Lower lobe of right lung (tissue), 2 donors: ENCODE results near the gene MRPS7. TPM values are rescaled to one million over a fixed set of nuclear protein-coding genes. Genes with fewer than 3 reads are reported as not detected.

Source experiments
- ATAC-seq, 2 donors: fragments of 200-7000 bp; cut with Tn5 transposase; one replicate each; pipeline ENCODE4 v1.9.1; 2020 to 2022; ENCODE audit warnings: mild to moderate bottlenecking in 2 of 2, moderate library complexity in 2 of 2
- DNase-seq: peaks from one replicate; pipeline ENCODE4 v3.0.0-alpha.2; 2020
- H3K27ac ChIP-seq: fragments of 200-600 bp; one replicate; pipeline ENCODE4 v1.8.0; 2022
- H3K27me3 ChIP-seq: fragments of 200-600 bp; one replicate; pipeline ENCODE4 v1.8.0; 2022; ENCODE audit warnings: low read depth
- H3K36me3 ChIP-seq: fragments of 200-600 bp; one replicate; pipeline ENCODE4 v1.8.0; 2022; ENCODE audit warnings: mild to moderate bottlenecking
- H3K4me1 ChIP-seq: fragments of 200-600 bp; one replicate; pipeline ENCODE4 v1.8.0; 2022
- H3K4me3 ChIP-seq: fragments of 200-600 bp; one replicate; pipeline ENCODE4 v1.8.0; 2022; ENCODE audit warnings: mild to moderate bottlenecking
- H3K9me3 ChIP-seq: fragments of 200-600 bp; one replicate; pipeline ENCODE4 v1.8.0; 2022
- CTCF ChIP-seq: fragments of 200-600 bp; IDR thresholded peaks from one replicate; pipeline ENCODE4 v1.8.0; 2022; ENCODE audit warnings: antibody characterized with exemption, mild to moderate bottlenecking
- intact Hi-C: fragments of 100-400 bp; cut with DNase I; formaldehyde crosslinking; loops from one replicate; pipeline ENCODE4 v1.11.0; 2022
- total RNA-seq: library from RNA; stranded (reverse); fragmentation: NEBNext Ultra II Directional; extraction: Animal tissue kit (Norgen Biotek cat#: 25700); gene quantifications from one replicate; pipeline ENCODE4 v1.2.1, GENCODE V29; 2021
- donor health status: DM: no; HTN: yes; CAD: no; lungs with severe emphysema.

The MRPS7 gene
- total RNA-seq, 1 donor from 2014 or later: 38.3 TPM

DNA sequence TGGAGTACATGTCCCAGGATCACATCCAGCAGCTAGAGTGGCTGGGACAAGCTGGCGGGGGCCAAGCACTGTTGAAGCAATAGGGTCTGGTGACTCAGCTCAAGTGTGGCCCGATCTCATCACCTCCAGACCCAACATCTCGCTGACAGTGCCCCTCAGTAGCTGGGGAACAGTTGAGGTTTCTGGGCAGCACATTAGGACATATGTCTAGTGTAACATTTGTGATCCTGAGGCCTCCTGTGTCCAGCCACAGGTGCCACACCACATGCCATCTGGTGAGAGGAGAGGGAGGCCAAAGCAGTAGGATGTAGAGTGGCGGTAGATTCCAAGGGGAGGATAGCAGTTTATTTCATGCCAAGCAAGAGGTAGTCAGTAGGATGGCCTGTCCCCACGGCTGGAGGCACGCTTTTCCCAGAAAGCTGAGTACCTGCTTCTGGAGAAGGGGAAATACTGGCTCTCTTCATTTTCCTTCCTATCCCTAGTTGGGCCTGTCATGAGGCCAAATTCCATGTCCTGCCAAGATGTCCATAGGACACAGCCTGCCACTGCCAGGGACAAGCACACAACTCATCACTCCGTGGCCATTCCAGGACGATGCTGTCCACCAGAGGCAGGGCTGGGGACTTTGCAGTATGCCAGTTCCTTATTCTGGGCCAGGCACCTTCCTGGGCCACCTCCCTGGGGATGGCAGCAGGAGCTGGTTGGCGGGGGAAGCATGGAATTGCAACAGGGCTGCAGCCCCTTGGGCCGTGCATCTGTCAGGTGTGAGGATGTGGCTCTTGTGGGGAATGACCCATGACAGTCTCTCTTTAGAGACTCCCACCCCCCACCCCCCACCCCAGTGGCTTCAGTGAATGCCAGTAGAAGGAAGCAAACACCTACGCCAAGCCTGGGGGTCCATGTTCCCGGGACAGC, 24.3 kb upstream of the MRPS7 start:
- no peak for TF ChIP-seq CTCF
- DNase-seq: no peak
- no peak for ATAC-seq

DNA sequence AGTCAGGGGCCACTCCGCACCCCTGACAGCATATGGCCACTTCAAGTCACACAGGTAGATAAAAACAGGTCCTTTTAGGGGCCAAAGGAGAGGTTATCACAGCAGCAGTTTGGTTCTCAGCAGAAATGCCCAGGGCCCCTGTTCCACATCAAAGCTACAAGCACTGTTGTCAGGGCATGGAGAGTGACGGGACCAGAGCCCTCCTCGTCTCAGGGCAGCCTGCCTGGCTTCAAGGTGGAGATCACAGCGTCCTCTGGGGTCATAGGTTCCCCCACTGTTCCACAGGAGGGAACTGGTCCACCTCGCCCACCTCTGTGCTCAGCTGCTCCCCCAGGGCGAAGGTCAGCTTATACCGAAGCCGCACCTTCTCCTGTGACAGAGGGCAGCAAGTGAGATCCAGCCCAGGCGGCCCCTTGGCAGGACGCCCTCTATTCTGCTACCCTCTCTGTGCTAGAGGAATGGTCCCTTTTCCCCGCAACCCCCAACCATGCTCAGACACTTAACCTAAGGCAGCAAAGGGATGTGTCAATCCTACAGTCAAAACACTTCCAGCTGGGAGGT, 23.6 kb upstream of the MRPS7 start:
- Histone ChIP-seq H3K9me3 (no peaks in the 10 kb centered on the region), H3K36me3 (peaks cover 100% of the 10 kb centered on the region), H3K27ac (peak overlapping the region; percentile 4), H3K4me3 (no peak overlapping the region), H3K27me3 (no peaks in the 10 kb centered on the region), H3K4me1 (no peaks in the 10 kb centered on the region)
- ATAC-seq (no peak), DNase-seq (no peak)
- TF ChIP-seq CTCF: no peak
- intact Hi-C loops: no loop called here

More for the DNA sequence above, 24.3 kb upstream of the MRPS7 start:
- intact Hi-C loops: no loop called here
- H3K9me3 ChIP-seq: no peaks in the 10 kb centered on the region
- peaks cover 100% of the 10 kb centered on the region for H3K36me3 ChIP-seq
- no peak overlapping the region for H3K4me3 ChIP-seq
- no peak overlapping the region for H3K27ac ChIP-seq
- H3K4me1 ChIP-seq: no peaks in the 10 kb centered on the region
- no peaks in the 10 kb centered on the region for H3K27me3 ChIP-seq

DNA sequence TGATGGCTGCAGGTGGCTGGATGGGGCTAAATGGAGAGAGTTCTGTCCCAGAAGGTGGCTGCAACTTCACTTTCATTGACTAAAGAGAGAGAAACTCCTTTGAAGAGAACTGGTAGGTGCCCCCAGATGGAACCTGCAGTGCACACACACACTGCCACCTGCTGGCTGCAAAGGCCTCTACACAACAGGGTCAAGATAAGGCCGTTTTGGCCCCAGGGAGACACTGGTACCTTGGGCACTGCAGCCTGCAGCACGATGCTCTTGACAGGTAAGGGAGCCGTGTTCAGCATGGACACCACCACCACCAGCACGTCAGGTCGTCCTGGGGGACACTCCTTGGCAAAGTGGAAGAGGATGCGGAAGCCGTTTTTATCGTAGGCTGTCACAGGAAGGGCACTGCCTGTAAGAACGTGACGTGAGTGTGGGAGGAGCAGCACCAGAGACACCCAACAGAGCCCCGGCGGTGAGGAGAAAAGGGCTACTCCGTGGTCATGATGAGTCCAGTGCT, 22.9 kb upstream of the MRPS7 start:
- H3K4me3 ChIP-seq: no peak overlapping the region
- DNase-seq (no peak), ATAC-seq (peak; percentile 70 to 71)
- peaks cover 100% of the 10 kb centered on the region for H3K36me3 ChIP-seq
- H3K9me3 ChIP-seq: no peaks in the 10 kb centered on the region
- no peaks in the 10 kb centered on the region for H3K27me3 ChIP-seq
- intact Hi-C loops: no loop called here
- no peaks in the 10 kb centered on the region for H3K4me1 ChIP-seq
- peak overlapping the region; percentile 4 for H3K27ac ChIP-seq
- peak; percentile 80 for TF ChIP-seq CTCF

DNA sequence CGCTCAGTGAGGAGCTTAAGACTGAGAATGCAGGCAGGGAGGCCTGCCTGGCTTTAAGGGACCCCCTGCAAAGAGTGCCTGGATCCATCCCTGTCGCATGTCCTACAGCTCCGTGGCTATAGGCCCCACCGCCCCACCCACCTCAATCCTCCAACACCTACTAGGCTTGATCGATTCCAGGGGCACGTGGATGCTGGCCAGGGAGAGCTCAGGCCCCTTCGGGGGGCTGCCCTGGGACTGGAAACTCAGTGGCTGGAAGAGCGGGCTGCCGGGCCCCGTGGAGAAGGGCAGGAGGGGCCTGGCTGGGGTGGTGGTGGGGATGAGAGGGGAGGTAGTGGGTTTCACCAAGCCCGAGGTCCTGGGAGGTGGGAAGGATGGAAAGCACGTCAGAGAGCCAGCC, 22.5 kb upstream of the MRPS7 start:
- intact Hi-C loops: no loop called here
- Histone ChIP-seq H3K27ac (peak overlapping the region; percentile 4), H3K4me1 (no peaks in the 10 kb centered on the region), H3K27me3 (no peaks in the 10 kb centered on the region), H3K36me3 (peaks cover 100% of the 10 kb centered on the region), H3K9me3 (no peaks in the 10 kb centered on the region), H3K4me3 (no peak overlapping the region)
- no peak for TF ChIP-seq CTCF
- DNase-seq (no peak), ATAC-seq (no peak)

DNA sequence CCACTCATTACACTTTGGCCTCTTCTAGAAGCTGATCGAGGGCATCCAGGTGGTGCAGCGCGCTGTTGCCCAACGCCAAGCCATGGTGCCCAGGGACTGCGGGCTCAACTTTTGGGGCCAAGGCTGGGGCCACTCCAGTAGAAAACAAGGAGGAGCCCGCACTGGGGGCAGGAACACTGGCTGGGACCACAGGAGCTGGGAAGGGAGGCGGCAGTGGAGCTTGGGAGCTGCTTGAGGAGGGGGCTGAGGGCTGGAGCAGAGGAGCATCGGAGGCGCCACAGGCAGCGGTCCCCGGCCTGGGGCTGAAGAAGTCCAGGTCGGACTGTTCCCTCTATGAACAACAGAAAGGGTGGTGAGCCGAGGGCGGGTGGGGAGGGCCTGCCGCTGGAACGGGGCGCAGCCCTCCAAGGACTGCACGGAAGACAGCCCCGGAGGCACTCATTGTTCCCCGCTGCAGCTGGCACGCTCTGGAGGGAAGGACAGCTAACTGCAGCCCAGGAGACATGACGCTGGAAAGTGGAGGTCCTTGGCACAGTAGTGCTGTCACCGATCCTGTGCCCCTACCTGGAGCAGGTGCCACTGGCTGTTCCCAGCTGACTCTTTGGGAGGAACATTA, 21.8 kb upstream of the MRPS7 start:
- ATAC-seq (no peak), DNase-seq (no peak)
- intact Hi-C loops: no loop called here
- Histone ChIP-seq H3K27me3 (no peaks in the 10 kb centered on the region), H3K4me3 (no peak overlapping the region), H3K9me3 (no peaks in the 10 kb centered on the region), H3K27ac (no peak overlapping the region), H3K36me3 (peaks cover 100% of the 10 kb centered on the region), H3K4me1 (no peaks in the 10 kb centered on the region)
- TF ChIP-seq CTCF: no peak
